HTR-8/SVneo (cell line): ENCODE data around the gene SLC2A11.
A peak's percentile ranks its signal among the peaks of the same experiment; 100 is the strongest.
"Not testable (repeated sequence)": the region's sequence is repeated elsewhere in the genome, so short reads cannot be mapped to it uniquely, and the experiment has no call there.

Experiments
- DNase-seq: peaks from one replicate; pipeline ENCODE4 v3.0.0; 2011; ENCODE audit warnings: low spot score, mixed read lengths; ENCODE audit not compliant: insufficient read length
- FAIRE-seq: peaks from 2 replicates; lab custom pipeline; 2011; peaks lifted over from hg19 to GRCh38; lab: Jason Lieb, UNC

Gene SLC2A11

DNA sequence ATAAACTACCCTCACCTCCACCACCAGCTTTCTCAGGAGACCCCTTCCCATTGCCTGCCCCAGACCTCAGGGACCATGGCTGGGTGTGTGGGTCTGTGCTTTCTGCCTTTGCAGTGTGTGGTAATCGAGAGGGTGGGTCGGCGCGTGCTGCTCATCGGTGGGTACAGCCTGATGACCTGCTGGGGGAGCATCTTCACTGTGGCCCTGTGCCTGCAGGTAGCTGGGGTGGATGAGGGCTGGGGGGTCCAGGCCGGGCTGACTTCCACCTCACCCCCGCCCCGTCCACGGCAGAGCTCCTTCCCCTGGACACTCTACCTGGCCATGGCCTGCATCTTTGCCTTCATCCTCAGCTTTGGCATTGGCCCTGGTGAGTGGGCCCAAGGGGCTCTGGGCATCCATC, 26.0 kb downstream of the SLC2A11 start:
- DNase-seq (no peak), FAIRE-seq (no peak)

DNA sequence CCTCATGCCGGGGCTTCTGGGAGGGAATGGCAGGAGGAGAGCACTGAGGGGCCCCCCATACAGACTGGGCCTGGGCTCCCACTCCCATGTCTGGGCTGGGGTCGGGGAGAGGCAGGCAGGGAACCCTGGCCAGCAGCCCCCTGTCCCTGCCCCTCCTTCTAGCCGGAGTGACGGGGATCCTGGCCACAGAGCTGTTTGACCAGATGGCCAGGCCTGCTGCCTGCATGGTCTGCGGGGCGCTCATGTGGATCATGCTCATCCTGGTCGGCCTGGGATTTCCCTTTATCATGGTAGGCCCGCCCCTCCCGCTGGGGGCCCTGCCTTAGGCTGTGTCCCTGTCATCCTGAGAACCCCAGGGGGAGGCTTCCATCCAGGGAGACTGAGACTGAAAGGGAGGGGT, 26.5 kb downstream of the SLC2A11 start:
- FAIRE-seq (no peak), DNase-seq (no peak)

DNA sequence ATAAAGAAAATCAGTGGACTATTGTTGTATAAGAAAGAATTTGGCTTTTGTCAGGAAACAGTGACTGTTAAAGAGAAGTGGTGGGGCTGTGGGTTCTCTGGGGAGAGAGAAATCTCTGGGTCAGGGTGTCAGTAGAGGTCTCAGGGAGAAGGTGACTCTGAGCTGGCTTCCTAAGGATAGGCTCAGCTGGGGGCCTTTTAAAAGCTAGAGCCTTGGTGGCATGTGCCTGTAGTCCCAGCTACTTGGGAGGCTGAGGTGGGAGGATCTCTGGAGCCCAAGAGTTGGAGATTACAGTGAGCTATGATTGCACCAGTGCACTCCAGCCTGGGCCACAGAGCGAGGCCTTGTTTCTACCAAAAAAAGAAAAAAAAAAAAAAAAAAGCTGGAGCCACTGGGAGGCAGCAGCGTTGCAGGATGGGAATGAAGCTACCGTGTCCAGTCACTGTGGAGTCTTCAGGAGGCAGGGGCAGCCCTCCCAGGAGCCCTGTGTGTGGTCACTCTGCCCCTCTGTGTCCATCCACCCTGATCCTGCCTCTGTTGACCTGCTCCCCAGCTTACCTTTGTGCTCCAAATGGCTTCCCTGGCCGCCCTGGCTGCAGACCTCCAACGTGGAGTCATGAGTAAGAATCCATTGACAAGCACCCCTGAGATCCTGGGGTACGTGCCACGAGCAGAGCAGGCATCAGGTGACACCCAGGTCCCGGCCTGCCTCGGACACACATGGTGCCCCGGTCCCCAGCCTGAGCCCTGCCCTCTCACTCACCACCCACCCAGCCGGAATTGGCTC, 31.1 kb downstream of the SLC2A11 start:
- DNase-seq: no peak
- no peak for FAIRE-seq

DNA sequence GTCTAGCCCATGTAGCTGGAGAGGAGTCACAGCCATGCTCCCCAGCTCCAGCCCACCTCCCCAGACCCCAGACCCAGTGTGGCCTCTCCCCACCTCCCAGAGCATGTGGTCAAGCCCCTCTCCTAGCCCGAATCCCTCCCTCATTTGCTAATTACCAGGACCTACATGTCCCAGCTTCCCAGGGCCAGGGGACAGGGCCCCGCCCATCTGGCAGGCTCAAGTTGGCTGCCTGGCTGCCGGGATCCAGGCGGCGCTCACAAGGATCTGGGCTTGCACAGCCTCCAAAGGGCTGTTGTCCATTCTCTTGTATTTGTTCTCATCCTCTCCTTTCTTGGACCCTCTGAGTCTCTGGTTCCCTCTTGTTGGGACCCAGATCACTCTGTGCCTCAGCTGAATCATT, 31.9 kb downstream of the SLC2A11 start:
- FAIRE-seq (no peak), DNase-seq (no peak)

DNA sequence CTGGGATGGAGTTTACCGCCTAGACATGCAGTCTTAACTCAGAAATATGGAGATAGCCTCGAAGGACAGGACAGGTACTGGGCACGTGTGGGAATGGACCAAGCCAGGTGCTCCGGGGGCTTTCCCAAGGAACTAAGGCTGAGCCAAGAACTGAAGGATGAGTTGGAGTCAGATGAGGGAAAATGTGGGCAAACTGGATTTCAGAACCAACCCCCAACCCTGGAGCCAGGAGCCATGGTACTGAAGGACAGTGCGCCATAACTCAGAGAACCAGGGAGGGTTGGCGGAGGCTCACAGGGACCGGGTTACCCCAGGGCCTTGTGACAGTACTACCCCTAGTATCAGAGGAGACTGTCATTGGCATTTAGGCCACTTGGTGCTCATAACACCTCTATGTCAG, 34.1 kb downstream of the SLC2A11 start:
- no peak for FAIRE-seq

DNA sequence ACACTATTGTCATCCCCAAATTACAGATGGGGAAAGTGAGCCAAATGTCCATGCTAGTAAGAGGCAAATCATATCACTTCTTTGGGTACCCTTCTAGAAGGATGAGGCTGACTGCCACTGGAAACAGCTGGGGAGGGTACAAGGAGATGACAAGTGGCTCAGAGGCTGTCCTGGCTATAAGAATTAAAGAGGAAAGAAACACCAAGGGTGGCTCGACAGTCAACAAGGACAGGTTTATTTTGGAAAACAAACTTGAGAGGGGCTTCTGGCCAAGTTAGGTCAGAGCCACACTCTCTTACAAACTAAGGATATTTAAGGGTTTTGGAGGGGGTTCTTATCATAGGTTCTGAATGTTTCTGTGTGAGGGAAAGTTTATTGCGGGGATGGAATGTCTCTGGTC, 34.5 kb downstream of the SLC2A11 start:
- no peak for FAIRE-seq

More for the DNA sequence above, 34.1 kb downstream of the SLC2A11 start:
- no peak for DNase-seq

DNA sequence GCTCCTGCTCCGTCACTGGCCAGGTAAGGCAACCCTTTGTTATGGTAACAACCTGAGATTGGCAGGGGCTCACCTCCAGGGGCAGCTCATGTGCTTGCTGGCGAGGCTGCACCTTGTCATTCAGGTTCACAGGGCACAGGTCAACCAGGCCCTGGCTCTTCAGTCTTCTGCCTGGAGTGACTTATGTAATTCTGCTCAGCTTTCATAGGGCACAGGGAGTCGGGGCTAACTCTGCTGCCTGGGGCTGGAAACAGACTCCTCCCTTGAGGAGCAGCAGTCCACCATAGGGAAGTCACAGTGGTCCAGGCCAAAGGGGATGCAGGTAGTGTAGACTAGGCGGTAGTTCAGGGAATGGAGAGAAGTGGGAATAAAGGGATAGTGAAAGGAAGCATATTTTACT, 35.0 kb downstream of the SLC2A11 start:
- FAIRE-seq (no peak), DNase-seq (no peak)

More for the DNA sequence above, 34.5 kb downstream of the SLC2A11 start:
- DNase-seq: no peak

DNA sequence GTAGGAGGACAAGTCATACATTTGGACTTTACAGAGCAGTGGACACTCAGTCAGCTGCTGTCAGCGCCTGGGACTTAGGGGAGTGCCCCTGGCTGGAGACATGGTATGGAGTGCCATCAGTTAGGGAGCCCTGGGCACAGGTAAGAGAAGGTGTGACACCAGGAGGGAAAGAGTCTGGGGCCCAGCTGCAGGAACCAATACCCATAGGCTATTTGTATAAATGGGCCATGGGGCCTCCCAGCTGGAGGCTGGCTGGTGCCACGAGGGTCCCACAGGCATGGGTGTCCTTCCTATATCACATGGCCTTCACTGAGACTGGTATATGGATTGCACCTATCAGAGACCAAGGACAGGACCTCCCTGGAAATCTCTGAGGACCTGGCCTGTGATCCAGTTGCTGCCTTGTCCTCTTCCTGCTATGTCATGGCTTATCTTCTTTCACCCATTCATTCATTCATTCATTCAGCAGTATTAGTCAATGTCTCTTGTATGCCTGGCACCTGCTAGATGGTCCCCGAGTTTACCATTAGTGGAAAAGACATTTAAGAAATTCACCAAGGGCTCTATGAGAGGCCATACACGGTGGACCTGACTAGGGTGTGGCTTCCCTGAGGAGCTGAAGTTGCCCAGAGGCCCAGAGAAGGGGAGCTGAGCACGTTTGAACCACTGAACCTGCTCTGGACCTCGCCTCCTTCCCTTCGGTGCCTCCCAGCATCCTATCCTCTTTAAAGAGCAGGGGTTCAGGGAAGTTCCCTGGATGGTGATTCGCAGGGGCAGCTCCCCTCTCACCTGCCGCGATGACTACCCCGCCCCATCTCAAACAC, 35.7 kb downstream of the SLC2A11 start:
- FAIRE-seq: no peak

DNA sequence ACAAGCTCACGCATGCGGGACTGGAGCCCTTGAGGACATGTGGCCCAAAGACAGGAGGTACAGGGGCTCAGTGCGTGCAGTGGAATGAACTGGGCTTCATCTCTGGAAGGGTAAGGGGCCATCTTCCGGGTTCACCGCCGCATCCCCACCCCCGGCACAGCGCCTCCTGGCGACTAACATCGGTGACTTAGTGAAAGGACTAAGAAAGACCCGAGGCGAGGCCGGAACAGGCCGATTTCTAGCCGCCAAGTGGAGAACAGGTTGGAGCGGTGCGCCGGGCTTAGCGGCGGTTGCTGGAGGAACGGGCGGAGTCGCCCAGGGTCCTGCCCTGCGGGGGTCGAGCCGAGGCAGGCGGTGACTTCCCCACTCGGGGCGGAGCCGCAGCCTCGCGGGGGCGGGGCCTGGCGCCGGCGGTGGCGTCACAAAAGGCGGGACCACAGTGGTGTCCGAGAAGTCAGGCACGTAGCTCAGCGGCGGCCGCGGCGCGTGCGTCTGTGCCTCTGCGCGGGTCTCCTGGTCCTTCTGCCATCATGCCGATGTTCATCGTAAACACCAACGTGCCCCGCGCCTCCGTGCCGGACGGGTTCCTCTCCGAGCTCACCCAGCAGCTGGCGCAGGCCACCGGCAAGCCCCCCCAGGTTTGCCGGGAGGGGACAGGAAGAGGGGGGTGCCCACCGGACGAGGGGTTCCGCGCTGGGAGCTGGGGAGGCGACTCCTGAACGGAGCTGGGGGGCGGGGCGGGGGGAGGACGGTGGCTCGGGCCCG, 36.5 kb downstream of the SLC2A11 start, which contains the start of gene MIF:
TSS of gene MIF (plus strand) at position 439 of the 765 bp plus-strand sequence. CDS start at position 531, 92 bp downstream.
- DNase-seq: peak; percentile 83
- peak; percentile 58 for FAIRE-seq

More for the DNA sequence above, 35.7 kb downstream of the SLC2A11 start:
- no peak for DNase-seq

DNA sequence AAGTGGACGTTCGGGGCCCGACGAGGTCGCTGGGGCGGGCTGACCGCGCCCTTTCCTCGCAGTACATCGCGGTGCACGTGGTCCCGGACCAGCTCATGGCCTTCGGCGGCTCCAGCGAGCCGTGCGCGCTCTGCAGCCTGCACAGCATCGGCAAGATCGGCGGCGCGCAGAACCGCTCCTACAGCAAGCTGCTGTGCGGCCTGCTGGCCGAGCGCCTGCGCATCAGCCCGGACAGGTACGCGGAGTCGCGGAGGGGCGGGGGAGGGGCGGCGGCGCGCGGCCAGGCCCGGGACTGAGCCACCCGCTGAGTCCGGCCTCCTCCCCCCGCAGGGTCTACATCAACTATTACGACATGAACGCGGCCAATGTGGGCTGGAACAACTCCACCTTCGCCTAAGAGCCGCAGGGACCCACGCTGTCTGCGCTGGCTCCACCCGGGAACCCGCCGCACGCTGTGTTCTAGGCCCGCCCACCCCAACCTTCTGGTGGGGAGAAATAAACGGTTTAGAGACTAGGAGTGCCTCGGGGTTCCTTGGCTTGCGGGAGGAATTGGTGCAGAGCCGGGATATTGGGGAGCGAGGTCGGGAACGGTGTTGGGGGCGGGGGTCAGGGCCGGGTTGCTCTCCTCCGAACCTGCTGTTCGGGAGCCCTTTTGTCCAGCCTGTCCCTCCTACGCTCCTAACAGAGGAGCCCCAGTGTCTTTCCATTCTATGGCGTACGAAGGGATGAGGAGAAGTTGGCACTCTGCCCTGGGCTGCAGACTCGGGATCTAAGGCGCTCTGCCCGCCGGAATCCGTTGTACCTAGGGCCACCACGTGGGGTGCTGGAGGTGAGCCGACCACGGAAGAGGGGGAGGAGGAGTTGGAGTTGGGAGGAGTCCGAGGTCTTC, 37.3 kb downstream of the SLC2A11 start:
- peak; percentile 54 for DNase-seq
- FAIRE-seq: no peak

DNA sequence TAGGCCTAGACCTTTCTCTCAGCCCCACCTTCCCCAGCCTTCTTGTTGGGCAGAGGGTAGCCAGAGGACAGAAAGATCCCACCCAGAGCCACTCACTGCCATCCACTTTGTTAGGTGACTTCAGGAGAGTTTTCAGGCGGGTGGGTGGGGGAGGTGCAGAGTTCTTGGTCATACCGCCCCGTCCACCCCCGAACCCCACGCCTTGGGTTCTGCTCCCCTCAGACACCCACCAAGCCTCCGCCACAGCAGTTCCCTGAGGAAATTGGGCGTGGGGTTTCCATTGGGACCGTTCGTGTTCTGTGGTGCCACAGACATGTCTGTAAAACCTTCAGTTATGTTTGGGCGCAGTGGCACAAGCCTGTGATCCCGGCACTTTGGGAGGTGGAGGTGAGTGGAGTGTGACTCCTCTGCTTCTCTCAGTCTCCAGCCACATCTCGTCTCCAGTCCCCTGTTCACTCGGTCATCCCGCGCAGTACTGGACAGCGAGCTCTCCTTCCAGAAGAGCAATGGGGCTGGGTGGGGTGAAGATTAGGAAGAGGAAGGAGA, 38.0 kb downstream of the SLC2A11 start:
- FAIRE-seq: no peak
- DNase-seq: no peak

DNA sequence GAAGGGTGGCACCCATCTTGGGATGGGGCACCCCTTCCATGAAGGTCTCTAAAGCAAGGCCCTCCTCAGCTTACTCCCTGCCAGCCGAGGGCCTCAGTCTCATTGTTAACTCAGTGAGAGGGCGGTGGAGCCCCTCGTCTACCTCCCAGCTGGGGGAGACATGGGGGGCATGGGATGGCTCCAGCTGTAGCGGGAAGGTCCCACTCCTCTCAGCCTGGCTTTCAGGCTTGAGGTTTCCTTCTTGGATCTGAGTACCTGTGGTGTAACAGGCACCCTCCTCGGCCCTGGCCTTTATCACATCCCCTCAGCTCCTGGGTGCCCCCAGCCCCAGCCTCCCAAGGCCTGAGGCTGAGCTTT, 38.5 kb downstream of the SLC2A11 start:
- FAIRE-seq: no peak
- no peak for DNase-seq

DNA sequence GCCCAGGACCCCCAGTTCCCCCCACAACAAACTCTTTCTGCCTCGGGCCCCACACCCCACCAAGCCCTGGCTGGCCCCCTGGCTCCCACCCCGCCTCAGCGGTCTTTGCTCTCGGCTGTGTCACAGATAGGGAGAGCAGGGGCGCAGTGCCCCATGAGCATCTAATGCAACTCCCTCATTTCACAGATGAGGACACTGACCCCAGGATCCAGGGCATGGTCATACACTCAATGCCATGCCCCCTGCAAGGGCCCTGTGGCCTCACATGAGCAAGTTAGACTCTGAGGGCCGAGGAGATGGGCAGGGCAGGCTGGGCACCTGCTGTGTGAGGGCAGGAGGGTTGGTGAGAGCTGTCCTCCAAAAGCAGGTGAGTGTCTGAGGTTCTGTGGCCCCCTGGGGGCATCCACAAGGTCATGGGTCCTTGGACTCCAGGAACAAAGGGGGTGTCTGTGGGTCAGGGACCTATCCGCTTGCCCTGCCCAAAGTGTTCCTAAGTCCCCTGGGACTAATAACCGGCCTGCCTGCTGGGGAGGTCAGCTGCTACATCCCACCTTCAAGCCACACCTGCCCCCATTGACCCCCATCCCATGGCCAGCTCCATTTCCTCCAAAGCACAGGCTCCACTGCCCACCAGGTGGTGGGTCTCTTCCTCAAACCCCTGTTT, 39.0 kb downstream of the SLC2A11 start:
- no peak for FAIRE-seq
- no peak for DNase-seq

DNA sequence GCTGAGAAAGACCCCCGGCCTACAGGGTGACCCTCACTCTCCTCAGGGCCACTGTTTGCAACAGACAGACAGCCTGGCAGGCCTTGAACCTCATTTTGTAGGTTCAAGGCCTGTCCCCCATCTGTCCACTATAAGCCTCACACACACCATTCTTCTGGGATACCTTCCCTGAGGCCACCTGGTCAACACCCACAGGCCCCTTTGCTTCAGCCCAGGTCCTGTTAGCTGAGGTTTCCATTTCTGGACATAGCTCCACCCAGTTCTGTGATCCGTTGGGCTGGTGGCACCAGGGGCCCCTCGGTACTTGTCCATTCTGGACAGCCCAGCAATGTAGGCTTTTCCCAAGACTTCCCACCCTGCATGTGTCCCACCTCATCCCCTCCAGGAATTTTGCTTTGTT, 39.6 kb downstream of the SLC2A11 start:
- no peak for FAIRE-seq
- no peak for DNase-seq

DNA sequence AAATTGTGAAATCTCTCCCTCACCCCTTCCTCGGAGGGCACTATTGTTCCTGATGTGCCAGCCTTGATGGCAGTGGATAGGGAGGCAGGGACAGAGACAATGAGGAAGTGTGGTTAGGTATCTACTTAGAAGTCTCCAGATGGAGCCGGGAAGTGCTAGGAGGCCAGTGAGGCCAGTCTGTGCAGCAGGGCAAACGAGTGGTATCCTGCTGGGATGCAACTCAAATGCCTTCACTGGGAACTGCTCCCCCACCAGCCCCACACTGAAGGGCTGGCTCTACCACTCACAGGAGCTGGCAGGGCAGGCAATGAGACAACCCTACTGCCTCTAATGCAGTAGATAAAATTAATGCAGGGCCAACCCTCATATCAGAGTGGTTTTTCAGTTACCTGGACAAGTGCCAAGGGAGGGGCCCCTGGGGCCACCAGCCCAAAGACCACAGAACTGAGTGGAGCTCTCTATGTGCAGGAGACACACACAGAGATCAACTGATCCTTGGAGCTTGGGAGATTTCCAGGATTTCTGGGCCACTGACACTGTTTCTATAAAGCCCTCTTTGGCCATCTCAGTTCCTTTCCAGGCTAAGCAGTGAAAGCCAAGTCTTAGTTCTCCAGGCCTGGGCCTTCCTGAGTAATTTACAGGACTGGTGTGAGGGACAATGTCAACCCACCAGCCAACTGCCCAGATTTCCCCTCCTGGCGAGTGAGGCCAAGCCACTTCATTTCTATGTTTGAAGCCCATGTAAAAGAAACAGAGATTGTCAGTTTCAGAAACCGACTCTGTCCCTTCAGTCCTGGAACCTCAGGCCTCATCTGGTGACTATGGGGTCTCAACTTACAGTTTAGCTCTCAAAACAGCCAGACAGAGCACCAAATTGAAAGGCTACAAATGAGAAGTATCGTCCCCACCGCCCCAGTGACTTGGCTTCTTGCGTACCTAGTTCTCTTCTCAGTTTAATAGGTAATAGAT, 40.6 kb downstream of the SLC2A11 start:
- FAIRE-seq: no peak
- no peak for DNase-seq

DNA sequence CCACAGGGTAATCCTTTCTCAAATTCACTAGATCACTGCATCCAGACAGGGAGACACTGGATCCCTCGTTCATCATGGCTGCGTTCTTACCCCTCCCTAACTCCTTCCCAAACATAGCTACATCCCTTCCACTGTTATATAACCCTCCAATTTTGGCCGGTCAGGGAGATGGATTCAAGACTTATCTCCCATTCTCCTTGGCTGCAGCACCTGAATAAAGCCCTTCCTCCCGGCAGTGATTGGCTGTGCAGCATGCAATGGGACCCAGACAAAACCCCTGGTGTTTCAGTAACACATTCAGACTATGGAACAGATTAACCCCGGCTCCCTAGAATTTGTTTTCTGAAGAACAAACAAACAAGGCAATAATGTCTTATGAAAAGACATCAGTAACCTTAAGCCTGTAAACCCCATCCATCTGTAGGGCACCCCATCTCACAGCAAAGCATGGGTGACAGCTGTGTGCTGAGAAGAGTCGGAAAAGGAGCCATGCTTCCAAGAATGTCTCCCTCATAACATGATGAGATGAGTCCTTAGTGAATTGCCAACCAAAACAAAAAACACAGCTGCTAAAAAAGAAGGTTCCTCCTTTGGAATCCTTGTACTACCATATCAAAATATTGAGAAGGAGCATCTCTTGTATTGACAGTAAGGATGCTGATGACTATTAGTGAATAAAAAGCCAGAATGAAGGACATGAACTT, 41.5 kb downstream of the SLC2A11 start:
- FAIRE-seq (no peak), DNase-seq (no peak)

DNA sequence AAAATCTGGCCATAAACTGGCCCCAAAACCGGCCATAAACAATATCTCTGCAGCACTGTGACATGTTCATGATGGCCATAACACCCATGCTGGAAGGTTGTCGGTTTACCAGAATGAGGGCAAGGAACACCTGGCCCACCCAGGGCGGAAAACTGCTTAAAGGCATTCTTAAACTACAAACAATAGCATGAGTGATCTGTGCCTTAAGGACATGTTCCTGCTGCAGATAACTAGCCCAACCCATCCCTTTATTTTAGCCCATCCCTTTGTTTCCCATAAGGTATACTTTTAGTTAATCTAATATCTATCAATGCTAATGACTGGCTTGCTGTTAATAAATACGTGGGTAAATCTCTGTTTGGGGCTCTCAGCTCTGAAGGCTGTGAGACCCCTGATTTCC, 42.6 kb downstream of the SLC2A11 start:
- FAIRE-seq, DNase-seq: not testable (repeated sequence)
